H9 (cell line): ENCODE results near the gene CAND2. TPM values are rescaled to one million over a fixed set of nuclear protein-coding genes. Genes with fewer than 3 reads are reported as not detected.
A peak's percentile ranks its signal among the peaks of the same experiment; 100 is the strongest.

Source experiments
- DNase-seq: peaks from one replicate; pipeline ENCODE4 v3.0.0-alpha.2; 2017
- H2AFZ ChIP-seq: one replicate; pipeline ENCODE4 v1.6.1; 2013; ENCODE audit warnings: mild to moderate bottlenecking, low read length, control low read depth, moderate library complexity
- H2AK5ac ChIP-seq: 2 replicates; pipeline ENCODE4 v1.6.1; 2013; ENCODE audit warnings: low read length, control low read depth, mixed read lengths; ENCODE audit not compliant: insufficient read length
- H2BK120ac ChIP-seq: one replicate; pipeline ENCODE4 v1.6.1; 2013; ENCODE audit warnings: low read depth, mild to moderate bottlenecking, low read length, control low read depth, inconsistent platforms; ENCODE audit not compliant: poor library complexity, severe bottlenecking
- H2BK12ac ChIP-seq: 2 replicates; pipeline ENCODE4 v1.6.1; 2013; ENCODE audit warnings: low read length, control low read depth, mixed read lengths, low read depth; ENCODE audit not compliant: insufficient read length
- H2BK15ac ChIP-seq: 2 replicates; pipeline ENCODE4 v1.6.1; 2013; ENCODE audit warnings: low read depth, low read length, control low read depth
- H2BK20ac ChIP-seq: one replicate; pipeline ENCODE4 v1.6.1; 2013; ENCODE audit warnings: low read depth, mild to moderate bottlenecking, low read length, control low read depth, inconsistent platforms; ENCODE audit not compliant: poor library complexity, severe bottlenecking
- H2BK5ac ChIP-seq: 2 replicates; pipeline ENCODE4 v1.6.1; 2013; ENCODE audit warnings: low read length, control low read depth, mixed read lengths; ENCODE audit not compliant: insufficient read length
- H3K14ac ChIP-seq: 2 replicates; pipeline ENCODE4 v1.6.1; 2013; ENCODE audit warnings: low read length, control low read depth; ENCODE audit not compliant: insufficient read depth
- H3K18ac ChIP-seq: 2 replicates; pipeline ENCODE4 v1.6.1; 2013; ENCODE audit warnings: low read depth, mild to moderate bottlenecking, mixed read lengths, low read length, control low read depth; ENCODE audit not compliant: insufficient read length
- H3K23ac ChIP-seq: 2 replicates; pipeline ENCODE4 v1.6.1; 2013; ENCODE audit warnings: low read length, control low read depth, mixed read lengths, low read depth; ENCODE audit not compliant: insufficient read length
- H3K23me2 ChIP-seq: 2 replicates; pipeline ENCODE4 v1.6.1; 2013; ENCODE audit warnings: low read depth, mild to moderate bottlenecking, mixed read lengths, low read length, control low read depth; ENCODE audit not compliant: insufficient read length, poor library complexity, severe bottlenecking
- H3K27ac ChIP-seq: 2 replicates; pipeline ENCODE4 v1.5.1; 2013; ENCODE audit warnings: low read length, control low read depth, mixed read lengths, low read depth; ENCODE audit not compliant: insufficient read length
- H3K27me3 ChIP-seq: 2 replicates; pipeline ENCODE4 v1.6.1; 2013; ENCODE audit warnings: low read length, control low read depth, inconsistent platforms; ENCODE audit not compliant: insufficient read depth
- H3K4ac ChIP-seq: 2 replicates; pipeline ENCODE4 v1.6.1; 2013; ENCODE audit warnings: low read depth, mild to moderate bottlenecking, control low read depth, inconsistent platforms, low read length, moderate library complexity
- H3K4me1 ChIP-seq: 2 replicates; pipeline ENCODE4 v1.6.1; 2013; ENCODE audit warnings: low read length, control low read depth, inconsistent platforms; ENCODE audit not compliant: insufficient read depth
- H3K4me2 ChIP-seq: 2 replicates; pipeline ENCODE4 v1.6.1; 2013; ENCODE audit warnings: low read length, control low read depth, mixed read lengths; ENCODE audit not compliant: insufficient read length, insufficient read depth
- H3K56ac ChIP-seq: 2 replicates; pipeline ENCODE4 v1.6.1; 2013; ENCODE audit warnings: low read depth, mild to moderate bottlenecking, mixed read lengths, low read length, control low read depth; ENCODE audit not compliant: insufficient read length
- H3K79me1 ChIP-seq: 2 replicates; pipeline ENCODE4 v1.6.1; 2013; ENCODE audit warnings: low read depth, mild to moderate bottlenecking, moderate library complexity, low read length, control low read depth, inconsistent platforms; ENCODE audit not compliant: insufficient read depth, poor library complexity, severe bottlenecking
- H3K79me2 ChIP-seq: 2 replicates; pipeline ENCODE4 v1.6.1; 2013; ENCODE audit warnings: low read length, control low read depth, inconsistent platforms; ENCODE audit not compliant: insufficient read depth
- H3K9ac ChIP-seq: 2 replicates; pipeline ENCODE4 v1.6.1; 2013; ENCODE audit warnings: low read length, control low read depth, mixed read lengths; ENCODE audit not compliant: insufficient read length; ENCODE audit errors: extremely low read depth
- H3K9me3 ChIP-seq: one replicate; pipeline ENCODE4 v1.6.1; 2013; ENCODE audit warnings: low read depth, low read length, inconsistent platforms; ENCODE audit not compliant: control insufficient read depth
- H3T11ph ChIP-seq: one replicate; pipeline ENCODE4 v1.6.1; 2013; ENCODE audit warnings: mild to moderate bottlenecking, low read length, control low read depth, inconsistent platforms
- H4K20me1 ChIP-seq: one replicate; pipeline ENCODE4 v1.6.1; 2013; ENCODE audit not compliant: control insufficient read depth, insufficient read length, insufficient read depth
- H4K5ac ChIP-seq: 2 replicates; pipeline ENCODE4 v1.6.1; 2013; ENCODE audit warnings: low read depth, mild to moderate bottlenecking, mixed read lengths, low read length, control low read depth; ENCODE audit not compliant: insufficient read length
- H4K8ac ChIP-seq: replicated peaks from 2 replicates; pipeline ENCODE4 v1.6.1; 2013; ENCODE audit warnings: low read length, control low read depth, mixed read lengths, low read depth; ENCODE audit not compliant: insufficient read length
- H4K91ac ChIP-seq: 2 replicates; pipeline ENCODE4 v1.6.1; 2013; ENCODE audit warnings: low read depth, mild to moderate bottlenecking, moderate library complexity, mixed read lengths, low read length, control low read depth; ENCODE audit not compliant: insufficient read length
- H3K27ac Mint-ChIP-seq, 3 experiments: 2 replicates in 2 of 3; 3 replicates in 1 of 3; pipeline ENCODE4 v1.8.0; 2020 to 2021; ENCODE audit warnings: mixed read lengths in 3 of 3, mild to moderate bottlenecking in 1 of 3, moderate library complexity in 1 of 3
- H3K27me3 Mint-ChIP-seq: 2 replicates; pipeline ENCODE4 v1.8.0; 2021; ENCODE audit warnings: low read depth, mild to moderate bottlenecking, moderate library complexity, mixed read lengths
- H3K36me3 Mint-ChIP-seq, 3 experiments: 2 replicates in 2 of 3; 3 replicates in 1 of 3; pipeline ENCODE4 v1.8.0; 2020 to 2021; ENCODE audit warnings: low read depth in 3 of 3, mixed read lengths in 3 of 3; ENCODE audit not compliant: insufficient read depth in 1 of 3
- H3K4me1 Mint-ChIP-seq, 2 experiments: 2 replicates each; pipeline ENCODE4 v1.8.0; 2020; ENCODE audit warnings: mixed read lengths in 2 of 2
- H3K4me3 Mint-ChIP-seq, 2 experiments: 2 replicates in 1 of 2; 3 replicates in 1 of 2; pipeline ENCODE4 v1.8.0; 2020 to 2021; ENCODE audit warnings: mild to moderate bottlenecking in 2 of 2, mixed read lengths in 2 of 2, moderate library complexity in 1 of 2
- H3K9me3 Mint-ChIP-seq, 2 experiments: 2 replicates in 1 of 2; 3 replicates in 1 of 2; pipeline ENCODE4 v1.8.0; 2020; ENCODE audit warnings: mild to moderate bottlenecking in 2 of 2, mixed read lengths in 2 of 2, moderate library complexity in 1 of 2
- WGBS: extraction: QIAGEN DNeasy Blood & Tissue Kit; methylation state at CpG from one replicate; pipeline ENCODE4 v1.1.7; 2013; ENCODE audit warnings: missing lambda C conversion rate, low lambda C conversion rate, mixed read lengths; ENCODE audit not compliant: insufficient read length; ENCODE audit errors: extremely low coverage; 5-methylcytosine and 5-hydroxymethylcytosine counted together
- total RNA-seq: library from RNA; stranded (reverse); gene quantifications from 2 replicates; pipeline ENCODE4 v1.2.1, GENCODE V29; 2021
- TF ChIP-seq, protein P1 (sequence below): fragments of 200-600 bp; sonication (generic); conservative IDR thresholded peaks from 3 replicates; pipeline ENCODE4 v1.8.0; 2021; ENCODE audit warnings: antibody characterized with exemption, mild to moderate bottlenecking

Gene CAND2
- total RNA-seq, 1 experiment from 2014 or later: 10.7 TPM

DNA sequence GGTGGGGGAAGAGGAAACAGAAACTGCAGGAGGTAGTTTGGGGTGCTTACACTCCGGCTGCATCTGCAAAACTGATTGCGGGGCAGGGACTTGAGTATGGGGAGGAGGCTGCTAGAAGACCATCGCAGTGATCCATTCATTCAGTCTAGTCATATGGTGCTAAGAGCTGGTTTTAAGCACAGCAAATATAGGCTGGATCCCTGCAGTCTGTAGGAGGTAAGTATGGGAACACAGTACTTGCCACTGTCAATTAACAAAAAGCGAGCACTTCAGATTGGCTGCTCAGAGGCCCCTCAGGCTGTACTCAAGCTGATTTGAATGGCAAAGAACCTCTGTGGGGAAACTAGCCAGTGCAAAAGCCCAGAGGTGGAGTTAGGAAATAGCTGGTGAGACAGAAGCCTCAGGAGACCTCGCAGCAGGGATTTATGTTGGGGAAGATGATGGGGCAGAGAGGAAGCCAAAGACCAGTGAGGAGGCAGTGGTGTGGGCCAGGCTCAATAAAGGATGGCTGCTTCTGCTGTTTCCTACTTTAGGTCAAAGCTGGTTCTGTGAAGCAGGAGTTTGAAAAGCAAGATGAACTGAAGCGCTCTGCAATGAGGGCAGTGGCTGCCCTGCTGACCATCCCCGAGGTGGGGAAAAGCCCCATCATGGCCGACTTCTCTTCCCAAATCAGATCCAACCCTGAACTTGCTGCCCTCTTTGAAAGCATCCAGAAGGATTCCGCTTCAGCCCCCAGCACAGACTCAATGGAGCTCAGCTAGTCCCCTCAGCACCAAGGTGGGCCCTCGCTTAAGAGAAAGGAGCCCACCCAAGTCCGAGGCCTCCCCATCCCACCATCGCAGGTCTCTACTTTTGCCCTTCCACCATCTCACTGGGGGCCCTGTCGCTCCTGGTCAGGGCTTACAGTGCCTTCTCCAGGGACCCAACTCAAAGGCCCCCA, 37.0 kb downstream of the CAND2 start:
- no peaks in the 10 kb centered on the region; the same call in 1 of the 2 replicates for H3K27me3 ChIP-seq
- no peak overlapping the region for H2BK120ac ChIP-seq

More for the DNA sequence above, 37.0 kb downstream of the CAND2 start:
- TF ChIP-seq, protein P1, sequence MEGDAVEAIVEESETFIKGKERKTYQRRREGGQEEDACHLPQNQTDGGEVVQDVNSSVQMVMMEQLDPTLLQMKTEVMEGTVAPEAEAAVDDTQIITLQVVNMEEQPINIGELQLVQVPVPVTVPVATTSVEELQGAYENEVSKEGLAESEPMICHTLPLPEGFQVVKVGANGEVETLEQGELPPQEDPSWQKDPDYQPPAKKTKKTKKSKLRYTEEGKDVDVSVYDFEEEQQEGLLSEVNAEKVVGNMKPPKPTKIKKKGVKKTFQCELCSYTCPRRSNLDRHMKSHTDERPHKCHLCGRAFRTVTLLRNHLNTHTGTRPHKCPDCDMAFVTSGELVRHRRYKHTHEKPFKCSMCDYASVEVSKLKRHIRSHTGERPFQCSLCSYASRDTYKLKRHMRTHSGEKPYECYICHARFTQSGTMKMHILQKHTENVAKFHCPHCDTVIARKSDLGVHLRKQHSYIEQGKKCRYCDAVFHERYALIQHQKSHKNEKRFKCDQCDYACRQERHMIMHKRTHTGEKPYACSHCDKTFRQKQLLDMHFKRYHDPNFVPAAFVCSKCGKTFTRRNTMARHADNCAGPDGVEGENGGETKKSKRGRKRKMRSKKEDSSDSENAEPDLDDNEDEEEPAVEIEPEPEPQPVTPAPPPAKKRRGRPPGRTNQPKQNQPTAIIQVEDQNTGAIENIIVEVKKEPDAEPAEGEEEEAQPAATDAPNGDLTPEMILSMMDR: no peak
- H3K23ac ChIP-seq: no peak overlapping the region
- no peak overlapping the region for H2BK20ac ChIP-seq
- H3K4me1 ChIP-seq: no peaks in the 10 kb centered on the region; the same call in none of the 2 replicates
- H4K5ac ChIP-seq: no peak overlapping the region
- Mint-ChIP-seq H3K4me3 (peak overlapping the region in 1 of 2 experiments; percentile 4; a peak in 2 of 5 replicates), H3K27me3 (no peaks in the 10 kb centered on the region), H3K9me3 (no peaks in the 10 kb centered on the region), H3K4me1 (peaks cover 51 to 59% of the 10 kb centered on the region in 2 experiments), H3K36me3 (peaks cover 48 to 86% (median 81%) of the 10 kb centered on the region in 3 experiments), H3K27ac (peak overlapping the region; percentile 84 to 95 (median 94))
- no peaks in the 10 kb centered on the region for H3K23me2 ChIP-seq
- no CpG with 5 or more reads among the region's 13 CpGs for WGBS
- H3K14ac ChIP-seq: no peak overlapping the region
- H3K9ac ChIP-seq: no peak overlapping the region
- no peak overlapping the region for H3K18ac ChIP-seq
- H3K56ac ChIP-seq: no peak overlapping the region
- no peak overlapping the region for H3T11ph ChIP-seq
- no peak overlapping the region for H2BK12ac ChIP-seq
- no peaks in the 10 kb centered on the region for H3K9me3 ChIP-seq
- no peaks in the 10 kb centered on the region; the same call in 1 of the 2 replicates for H3K79me2 ChIP-seq
- DNase-seq: peak; percentile 75
- H4K8ac ChIP-seq: no peak overlapping the region
- H2AFZ ChIP-seq: no peak overlapping the region
- no peak overlapping the region for H3K27ac ChIP-seq
- no peak overlapping the region for H2AK5ac ChIP-seq
- H4K91ac ChIP-seq: no peak overlapping the region
- H2BK5ac ChIP-seq: no peak overlapping the region
- H3K79me1 ChIP-seq: peaks cover 1% of the 10 kb centered on the region
- H4K20me1 ChIP-seq: peaks cover 2% of the 10 kb centered on the region
- no peak overlapping the region for H2BK15ac ChIP-seq
- H3K4me2 ChIP-seq: no peak overlapping the region
- no peak overlapping the region for H3K4ac ChIP-seq
